NCI-H460 (cell line): ENCODE data around the gene DUS4L. TPM values are rescaled to one million over a fixed set of nuclear protein-coding genes. Genes with fewer than 3 reads are reported as not detected.

Source experiments
- DNase-seq: peaks from one replicate; pipeline ENCODE4 v3.0.0-alpha.2; 2016; ENCODE audit warnings: low read depth; ENCODE audit errors: extremely low read depth
- total RNA-seq: library from RNA; depleted of rRNA; stranded (reverse); fragments of >200 nt; shearing (Covaris generic); gene quantifications from 2 replicates; pipeline ENCODE4 v1.2.3, GENCODE V29; 2014

Gene DUS4L
- total RNA-seq, 1 experiment from 2014 or later, result 28.0 TPM

DNA sequence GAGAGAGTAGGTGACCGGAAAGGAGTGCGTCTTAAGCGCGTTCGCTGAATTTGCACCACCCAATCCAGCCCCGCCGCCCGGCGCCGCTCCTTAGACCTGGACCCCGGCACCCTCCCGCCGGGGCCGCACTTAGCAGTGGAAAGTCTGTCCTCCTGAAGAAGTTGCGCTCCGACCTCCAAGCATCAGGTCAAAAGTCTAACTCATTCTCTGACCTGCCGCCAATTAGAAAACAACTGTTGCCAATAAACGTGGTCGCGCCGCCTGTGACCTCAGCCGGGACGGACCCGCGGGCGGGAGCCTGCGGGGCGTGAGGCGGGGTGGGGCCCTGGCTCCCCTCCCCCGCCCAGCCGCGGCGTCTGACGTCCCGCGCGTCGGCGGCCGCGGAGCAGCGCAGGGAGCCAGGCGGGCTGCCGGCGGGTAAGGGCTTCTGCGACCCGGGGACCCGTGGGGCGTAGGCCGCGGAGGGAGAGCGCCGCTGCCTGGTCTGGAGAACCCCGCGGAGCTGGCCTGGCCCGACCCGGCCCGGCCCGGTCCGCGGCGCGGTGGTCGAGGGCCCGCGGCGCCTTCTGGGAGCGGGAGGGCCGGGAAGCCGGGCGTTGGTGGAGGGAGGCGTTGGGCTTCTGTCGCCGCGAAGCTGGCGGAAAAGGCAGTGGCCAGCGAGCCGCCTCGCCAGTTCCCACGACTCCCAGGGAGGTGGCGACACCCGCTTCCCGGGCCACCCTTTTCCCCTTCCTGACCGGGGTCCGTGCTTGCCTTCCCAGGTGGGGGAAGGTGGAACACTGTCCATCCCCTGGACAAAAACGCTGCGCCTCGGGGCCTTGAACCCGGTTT, 16.3 kb downstream of the DUS4L start, which contains the start of gene BCAP29:
Gene BCAP29, plus strand, starts transcription at position 362 of the 831 bp plus-strand sequence. CDS start 527 bp downstream, outside the sequence.
- peak; percentile 62 for DNase-seq

DNA sequence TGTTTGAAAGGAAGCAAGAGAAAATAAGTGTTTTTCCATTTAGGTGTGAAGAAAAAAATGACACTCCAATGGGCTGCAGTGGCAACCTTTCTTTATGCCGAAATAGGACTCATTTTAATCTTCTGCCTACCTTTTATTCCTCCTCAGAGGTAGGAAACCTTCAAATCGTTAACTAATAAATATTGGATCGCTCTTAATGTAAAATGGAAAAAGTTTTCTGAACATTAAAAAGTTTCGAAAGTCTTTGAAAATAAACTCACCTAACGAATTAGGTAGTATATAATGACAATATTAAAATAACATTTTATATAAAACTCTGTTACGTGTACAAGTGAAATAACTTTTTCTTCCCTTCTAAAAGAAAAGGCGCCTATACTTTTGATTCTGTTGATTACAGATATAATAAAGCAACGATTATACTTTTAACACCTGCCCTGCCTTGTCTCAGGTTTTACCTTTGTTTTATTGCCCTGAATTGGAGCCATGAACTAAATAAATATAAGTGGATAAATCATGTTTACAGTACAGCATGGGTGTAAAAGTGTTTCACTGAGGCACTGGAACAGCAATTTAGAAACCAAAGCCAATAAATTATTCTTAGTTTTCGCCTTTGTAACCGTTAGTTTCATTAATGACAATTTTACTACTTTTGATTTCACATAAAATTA, 17.1 kb downstream of the DUS4L start:
- no peak for DNase-seq

DNA sequence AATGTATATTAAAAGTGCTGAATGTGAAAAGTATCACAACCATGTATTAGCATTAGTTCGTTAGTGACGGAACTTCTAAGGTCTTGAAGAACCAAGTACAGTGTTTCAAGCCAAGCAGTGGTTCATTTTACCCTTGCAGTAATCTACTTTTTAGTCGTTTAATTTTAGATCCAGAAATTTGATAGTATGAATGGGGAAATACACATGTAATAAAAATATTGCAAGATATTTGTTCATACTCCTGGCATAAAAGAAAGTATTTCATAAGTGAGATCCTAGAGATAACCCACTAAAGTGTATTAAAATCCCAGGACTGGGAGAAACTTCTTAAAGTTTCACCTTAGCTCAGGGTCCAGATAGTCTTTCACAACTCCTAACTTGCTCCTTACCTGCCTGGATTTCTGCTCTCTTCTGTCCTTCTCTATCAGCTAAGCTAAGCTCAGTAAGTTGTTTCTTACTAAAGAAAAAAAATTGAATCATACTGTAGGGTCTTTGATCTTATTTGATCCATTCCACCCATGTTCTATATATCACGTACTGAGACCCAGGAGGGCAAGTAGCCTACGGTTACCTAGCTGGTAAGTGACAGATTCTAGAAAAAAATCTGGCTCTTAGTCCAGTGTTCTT, 17.7 kb downstream of the DUS4L start:
- no peak for DNase-seq

DNA sequence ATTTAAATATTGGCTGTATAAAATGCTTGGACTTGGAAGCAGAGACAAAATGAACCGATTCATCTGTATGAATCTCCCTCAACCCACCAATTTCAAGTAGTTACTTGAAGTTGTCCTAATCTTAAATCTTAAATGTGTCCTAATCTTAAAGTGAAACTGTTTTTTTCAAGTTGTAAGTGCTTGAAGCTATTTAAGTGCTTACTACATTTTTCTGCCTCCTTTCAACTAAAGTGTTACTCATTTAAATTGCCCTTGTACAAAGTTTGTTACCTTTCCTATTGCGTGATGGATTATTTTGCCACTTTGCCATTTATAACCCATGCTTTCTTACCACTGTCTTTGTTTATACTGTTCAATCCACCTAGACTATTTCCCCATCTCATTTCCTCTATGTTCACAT, 19.1 kb downstream of the DUS4L start:
- DNase-seq, result no peak

DNA sequence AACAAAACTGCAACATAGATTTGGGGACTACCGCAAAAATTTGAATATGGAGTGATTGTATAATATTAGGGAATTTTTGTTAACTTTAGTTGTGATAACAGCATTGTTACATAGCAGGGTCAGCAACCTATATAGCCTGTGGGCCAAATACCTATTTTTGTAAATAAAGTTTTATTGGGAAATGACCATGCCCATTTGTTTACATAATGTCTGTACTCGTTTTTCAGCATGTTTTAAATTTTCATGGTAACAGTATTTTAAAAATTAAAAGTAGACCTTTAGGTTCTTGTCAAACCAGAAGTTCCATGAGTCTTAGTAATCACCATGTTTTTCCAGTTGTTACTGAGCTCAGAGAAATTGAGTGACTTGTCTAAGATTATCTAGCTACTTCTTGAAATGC, 20.9 kb downstream of the DUS4L start:
- DNase-seq, result no peak

DNA sequence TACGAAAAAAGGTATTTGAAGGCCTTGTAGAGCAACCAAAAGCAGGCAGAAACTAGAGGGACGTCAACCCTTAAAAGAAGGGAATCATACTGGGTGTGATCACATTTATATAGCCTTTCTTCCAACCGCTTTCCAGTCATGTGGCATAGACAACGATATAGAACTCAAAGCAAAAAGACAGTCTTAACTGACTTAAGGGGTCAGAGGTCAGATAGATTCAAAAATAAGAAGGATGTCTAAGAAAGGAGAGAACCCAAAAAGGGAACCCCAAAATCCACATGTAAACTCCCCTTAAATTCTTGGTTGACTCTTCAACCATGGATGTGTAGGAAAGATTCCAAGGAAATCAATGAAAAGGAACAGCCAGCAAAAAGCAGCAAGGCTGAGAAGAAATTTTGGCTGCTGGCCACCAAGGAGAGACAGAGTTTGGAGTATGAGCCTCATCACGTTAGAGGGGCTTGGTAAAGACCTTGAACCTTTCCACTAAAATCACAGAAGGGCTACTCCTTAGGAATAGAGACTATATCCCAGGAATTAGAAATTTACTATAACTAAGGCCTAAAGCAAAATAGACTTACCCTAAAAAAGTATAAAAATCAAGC, 24.9 kb downstream of the DUS4L start:
- DNase-seq, result no peak

DNA sequence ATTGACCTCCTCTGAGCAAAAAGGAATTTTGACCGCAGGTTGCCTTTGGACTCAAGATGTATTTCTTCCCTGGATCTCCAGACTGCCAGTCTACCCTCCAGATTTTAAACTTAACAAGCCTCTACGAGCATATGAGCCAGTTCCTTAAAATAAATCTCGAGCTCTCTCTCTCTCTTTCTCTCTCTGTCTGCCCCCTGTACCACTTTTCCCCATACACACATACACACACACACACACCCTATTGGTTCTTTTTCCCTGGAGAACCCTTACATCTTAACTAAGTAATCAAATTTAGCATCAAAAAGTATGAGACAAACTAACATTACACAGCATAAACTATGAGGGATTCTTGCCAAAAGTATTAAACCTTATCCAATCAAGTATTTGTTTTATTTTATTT, 27.6 kb downstream of the DUS4L start:
- DNase-seq, result no peak

DNA sequence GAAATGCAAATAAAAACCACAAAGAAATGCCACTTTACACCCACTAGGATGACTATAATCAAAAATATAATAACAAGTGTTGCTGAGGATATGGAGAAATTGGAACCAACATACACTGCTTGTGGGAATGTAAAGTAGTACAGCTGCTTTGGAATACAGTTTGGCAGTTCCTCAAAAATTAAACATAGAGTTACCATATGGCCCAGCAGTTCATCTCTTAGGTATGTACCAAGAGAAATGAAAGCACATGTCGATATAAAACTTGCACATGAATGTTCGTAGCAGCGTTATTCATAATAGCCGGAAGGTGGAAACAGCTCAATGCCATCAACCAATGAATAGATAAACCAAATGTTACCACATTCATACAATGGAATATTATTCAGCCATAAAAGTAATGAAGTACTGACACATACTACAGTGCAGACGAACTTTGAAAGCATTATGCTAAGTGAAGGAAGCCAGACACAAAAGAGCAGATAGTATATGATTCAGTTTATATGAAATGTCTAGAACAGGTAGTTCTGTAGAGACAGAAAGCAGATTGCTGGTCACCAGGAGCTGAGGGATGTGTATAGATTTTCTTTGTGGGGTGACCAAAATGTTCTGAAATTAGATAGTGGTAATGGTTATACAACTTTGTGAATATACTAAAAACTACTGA, 28.7 kb downstream of the DUS4L start:
- no peak for DNase-seq

DNA sequence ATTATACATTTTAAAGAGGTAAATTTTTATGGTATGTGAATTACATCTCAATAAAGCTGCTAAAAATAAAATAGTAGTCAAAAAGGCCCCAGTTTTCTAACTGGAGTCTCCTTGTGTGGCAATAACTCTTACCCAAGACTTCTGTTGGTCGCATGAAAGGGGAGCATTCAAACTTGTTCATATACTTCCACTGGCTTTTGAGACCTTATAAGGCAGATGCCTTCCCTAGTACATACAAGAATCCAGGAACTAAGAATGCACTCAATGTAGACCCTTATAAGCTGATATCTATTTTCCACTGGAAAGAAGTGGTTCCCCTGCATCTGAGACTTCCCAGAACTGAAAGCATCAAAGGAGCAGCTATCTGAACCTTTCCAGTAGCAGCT, 29.2 kb downstream of the DUS4L start:
- DNase-seq, result no peak

DNA sequence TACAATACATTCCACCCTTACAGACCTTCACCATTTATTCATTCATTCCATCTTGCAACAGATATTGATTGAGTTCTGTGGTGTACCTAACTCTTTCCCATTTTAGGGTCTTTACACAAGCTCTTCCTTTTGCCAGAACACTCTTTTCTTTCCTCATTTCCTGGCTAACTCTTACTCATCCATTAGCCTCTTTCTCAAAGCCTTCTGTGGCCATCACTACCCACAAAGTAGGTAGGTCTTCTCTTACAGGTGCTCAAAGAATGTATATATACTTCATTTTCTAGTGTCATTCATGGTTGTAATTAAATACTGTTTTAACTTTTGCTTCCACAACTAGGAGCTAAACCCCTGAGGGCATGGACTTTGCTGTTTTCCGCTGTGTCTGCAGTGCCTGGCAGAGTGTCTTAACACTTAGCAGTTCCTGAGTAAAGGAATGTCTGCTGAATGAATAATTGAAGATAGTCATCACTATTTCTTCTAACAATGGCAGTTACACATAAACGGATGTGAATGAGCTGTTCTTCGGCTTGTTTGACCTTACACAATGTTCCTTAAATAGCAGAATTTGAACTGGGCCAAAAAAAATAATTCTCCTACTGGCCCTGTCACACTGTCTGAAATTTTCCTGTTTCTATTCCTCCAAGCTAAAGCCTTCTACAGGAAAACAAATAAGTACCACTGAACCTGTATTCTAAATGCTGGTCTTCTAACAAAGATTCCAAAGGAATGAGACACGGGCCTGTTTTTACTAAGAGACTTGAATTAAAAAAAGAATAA, 31.4 kb downstream of the DUS4L start:
- peak; percentile 58 for DNase-seq

DNA sequence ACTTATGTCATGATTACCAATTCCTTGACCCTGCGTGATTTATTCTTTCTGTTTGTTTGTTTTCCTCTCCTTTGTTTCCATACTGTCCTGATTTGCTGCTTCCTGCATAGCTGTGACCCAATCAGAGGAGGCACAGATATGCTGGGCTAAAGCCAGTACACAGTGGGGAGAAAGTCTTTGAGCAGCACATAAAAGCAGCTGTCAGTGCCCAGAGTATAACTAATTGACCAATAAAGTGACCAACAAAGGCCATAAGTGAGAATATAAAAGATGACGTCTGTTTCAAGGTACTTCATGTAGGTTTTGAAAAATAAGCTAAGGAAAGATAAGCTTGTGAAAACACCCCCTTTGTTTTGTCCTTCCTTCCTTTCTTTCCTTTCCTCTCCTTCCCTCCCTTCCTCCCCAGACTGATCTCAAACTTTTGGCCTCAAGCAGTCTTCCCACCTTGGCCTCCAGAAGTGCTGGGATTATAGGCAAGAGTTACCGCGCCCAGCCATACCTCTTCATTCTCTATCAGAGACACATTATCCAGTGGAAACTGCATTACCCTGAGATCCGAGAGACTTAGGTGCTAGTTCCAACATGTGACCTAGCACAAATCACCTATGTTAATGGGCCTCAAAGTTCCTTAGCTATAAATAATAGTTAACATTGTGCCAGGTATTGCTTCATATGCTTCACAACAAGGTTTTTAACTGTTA, 33.3 kb downstream of the DUS4L start:
- DNase-seq, result no peak

DNA sequence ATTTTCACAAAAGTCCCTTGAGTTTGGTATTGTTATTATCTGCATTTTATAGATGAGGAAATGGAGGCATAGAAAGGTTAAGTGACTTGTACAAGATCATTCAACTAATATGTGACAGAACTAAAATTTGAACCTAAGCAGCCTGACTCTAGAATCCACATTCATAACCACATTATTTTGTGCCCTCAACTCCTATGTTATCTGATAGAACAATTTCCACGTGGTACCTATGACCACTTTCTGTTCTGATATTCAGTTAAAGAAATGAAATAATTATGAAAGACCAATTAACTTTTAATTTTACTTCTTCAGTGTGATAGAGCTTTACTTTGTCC, 33.8 kb downstream of the DUS4L start:
- no peak for DNase-seq

DNA sequence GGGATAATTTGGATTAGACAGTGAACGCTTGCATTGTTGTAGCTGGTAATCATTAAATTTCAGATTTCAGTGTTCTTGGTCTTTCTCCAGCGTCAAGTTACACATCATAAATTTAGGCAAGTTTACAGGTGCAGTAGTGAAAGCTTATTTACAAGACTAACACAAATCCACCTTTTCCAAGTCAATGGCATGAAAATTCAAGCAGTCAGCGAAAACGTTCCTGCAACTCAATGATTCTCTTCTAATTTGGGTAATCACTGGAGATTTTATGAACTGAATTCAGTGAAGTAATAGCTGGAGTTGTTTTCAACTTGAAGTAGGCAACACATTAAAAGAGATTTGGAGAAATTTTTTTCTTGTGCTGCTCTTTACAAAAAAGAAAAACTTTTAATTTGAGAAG, 34.2 kb downstream of the DUS4L start:
- DNase-seq, result no peak

DNA sequence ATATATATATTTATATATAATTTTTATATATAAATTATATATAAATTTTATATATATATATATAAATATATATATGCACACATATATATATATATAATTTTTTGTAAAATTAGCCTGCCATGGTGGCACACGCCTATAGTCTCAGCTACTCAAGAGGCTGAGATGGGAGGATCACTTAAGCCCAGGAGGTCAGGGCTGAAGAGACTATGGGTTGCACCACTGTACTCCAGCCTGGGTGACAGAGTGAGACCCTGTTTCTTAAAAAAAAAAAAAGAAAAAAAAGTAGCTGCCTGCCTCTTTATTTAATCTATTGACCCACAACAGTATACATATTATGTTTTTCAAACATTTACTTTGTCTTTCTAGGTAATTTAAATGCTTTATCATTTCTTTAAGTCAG, 35.5 kb downstream of the DUS4L start:
- DNase-seq, result no peak

DNA sequence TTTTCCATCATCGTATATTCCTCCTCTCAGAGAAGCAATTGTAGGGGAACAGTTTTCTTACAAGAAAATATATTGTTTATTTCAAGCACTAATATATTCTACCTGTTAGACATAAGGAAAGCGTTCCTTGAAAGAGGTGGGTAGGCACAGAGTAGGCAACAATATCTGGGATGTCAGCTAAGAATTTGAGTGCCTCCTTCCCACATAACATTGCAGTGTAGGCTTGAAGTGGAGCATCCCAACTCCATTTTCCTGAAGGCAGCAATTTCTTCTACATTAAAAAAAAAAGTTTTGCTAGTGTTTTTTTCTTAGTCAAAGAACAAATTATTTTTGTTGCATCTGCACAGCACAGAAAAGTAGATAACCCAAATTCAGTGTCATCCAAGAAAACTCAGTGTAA, 37.0 kb downstream of the DUS4L start:
- no peak for DNase-seq

DNA sequence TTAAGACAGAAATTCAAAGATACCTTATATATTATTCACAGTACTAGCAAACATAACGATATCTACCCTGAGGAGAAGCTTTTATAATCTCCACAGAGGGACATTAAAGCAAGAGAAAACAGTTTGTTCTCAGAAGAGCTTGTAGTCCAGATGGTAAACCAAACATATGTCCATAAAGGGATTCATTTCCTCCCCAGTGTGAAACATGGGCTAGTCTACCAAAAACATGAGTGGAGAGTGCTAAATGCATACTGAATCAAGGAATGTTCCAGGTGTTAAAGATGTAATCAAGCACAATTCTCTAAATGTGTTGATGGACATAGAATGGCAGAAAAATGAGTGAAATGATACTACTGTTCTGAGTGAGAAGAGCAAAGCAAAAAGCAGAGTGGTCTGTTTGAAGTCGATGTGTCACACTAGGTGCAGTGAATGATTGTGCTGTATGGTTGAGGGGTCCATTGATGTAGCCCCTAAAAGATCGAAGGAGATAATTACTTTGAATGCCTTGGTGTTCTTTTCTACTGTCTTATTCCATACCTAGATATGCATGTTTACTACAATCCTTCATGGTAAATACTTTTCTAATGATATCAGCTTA, 41.5 kb downstream of the DUS4L start:
- DNase-seq, result no peak

DNA sequence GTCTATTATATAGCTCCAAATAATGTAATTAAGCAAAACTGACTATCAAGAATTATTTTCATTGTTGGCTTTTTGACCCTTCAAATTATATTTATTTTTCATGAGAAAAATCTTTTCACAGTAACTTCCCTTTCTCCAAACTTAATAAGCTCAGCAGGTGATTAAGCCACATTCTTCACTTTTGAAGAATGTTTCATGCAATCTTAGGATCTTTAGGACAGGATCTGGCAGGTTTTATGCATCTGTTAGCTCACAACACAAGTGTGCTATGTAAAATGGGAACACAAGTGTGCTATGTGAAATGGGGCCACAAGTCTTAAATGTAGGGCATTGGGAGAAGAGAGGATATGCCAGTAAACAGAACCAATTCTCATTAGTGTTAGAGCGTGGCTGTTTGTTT, 42.5 kb downstream of the DUS4L start:
- DNase-seq, result no peak

DNA sequence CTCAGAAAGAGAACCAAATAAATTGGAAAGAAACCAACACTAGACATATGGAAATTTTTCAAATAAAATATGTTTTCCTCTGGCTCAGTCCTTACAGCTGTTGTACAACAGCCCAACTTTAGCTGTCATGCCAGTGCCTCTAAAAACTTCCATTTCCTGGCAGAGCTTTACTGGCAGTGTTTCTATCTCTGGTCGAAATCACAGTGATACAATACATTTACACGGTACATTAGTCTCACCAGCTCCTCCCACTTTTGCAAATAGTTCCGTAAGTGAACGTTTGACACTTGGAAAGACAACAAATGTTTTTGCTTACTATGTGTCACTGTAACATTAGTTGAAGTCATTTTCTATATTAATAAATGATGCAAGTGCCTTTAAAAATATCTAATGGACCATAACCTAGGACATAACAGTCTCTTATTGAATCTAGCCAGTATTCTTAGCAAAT, 46.1 kb downstream of the DUS4L start:
- DNase-seq, result no peak

DNA sequence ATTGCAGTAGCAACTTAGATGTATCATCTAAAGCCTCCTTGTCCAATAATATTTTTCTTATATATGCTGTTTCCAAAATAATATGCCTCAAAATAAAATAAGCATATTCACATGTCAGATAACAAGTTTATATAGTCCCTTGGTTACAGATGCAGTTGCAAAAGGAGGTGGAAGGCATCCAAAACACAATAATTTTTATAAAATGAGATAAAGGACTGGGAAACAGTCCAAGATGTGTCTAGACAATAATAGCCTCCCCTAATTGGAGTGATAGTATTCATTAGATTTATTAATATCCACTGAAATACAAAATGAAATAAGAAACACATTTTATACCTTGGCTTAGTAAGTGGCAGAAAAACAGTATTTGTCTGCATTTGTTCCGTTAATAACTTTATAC, 46.6 kb downstream of the DUS4L start:
- no peak for DNase-seq
